Measurements from ENCODE around the gene CDK5. TPM values are rescaled to one million over a fixed set of nuclear protein-coding genes. Genes with fewer than 3 reads are reported as not detected.
"Not testable (repeated sequence)": the region's sequence is repeated elsewhere in the genome, so short reads cannot be mapped to it uniquely, and the experiment has no call there.

Gene CDK5
- total and polyA plus RNA-seq, 2 donors, result 8.9 to 19.8 TPM

DNA sequence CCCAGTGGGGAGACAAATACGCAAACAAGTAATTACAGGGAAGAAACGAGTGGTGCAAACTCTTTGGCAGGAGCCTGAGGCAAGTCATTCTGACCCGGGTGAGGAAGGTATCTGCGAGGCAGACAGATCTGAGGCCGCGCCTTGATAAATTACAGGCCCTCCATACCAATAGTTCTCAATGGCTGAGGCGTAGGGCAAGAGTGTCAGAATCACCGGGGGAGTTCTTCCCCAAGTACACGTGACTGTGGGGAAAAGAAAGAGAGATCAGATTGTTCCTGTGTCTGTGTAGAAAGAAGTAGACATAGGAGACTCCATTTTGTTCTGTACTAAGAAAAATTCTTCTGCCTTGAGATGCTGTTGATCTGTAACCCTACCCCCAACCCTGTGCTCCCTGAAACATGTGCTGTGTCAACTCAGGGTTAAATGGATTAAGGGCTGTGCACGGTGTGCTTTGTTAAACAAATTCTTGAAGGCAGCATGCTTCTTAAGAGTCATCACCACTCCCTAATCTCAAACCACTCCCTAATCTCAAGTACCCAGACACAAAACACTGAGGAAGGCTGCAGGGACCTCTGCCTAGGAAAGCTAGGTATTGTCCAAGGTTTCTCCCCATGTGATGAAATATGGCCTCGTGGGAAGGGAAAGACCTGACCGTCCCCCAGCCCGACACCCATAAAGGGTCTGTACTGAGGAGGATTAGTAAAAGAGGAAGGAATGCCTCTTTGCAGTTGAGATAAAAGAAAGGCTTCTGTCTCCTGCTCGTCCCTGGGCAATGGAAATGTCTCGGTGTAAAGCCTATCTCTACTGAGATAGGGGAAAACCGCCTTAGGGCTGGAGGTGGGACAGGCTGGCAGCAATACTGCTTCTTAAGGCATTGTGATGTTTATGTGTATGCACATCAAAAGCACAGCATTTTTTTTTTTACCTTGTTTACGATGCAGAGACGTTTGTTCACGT, 30.6 kb downstream of the CDK5 start:
- WGBS, result 53% methylated on average over 19 of the region's 19 CpGs
- H3K4me1 ChIP-seq (ENCODE audit: control insufficient read depth in 2 of 2, insufficient read depth in 2 of 2, low read length in 2 of 2), result peaks cover 9 to 15% of the 10 kb centered on the region in 2 donors
- H3K4me3 ChIP-seq (ENCODE audit: low read length in 2 of 2), result peak overlapping the region in 1 of 2 donors; percentile 86
- H3K27ac ChIP-seq (ENCODE audit: low read depth in 1 of 2, low read length in 1 of 2); H3K9me3 ChIP-seq (ENCODE audit: control insufficient read depth in 2 of 2, insufficient read depth in 1 of 2, low read length in 1 of 2); H3K36me3 ChIP-seq (ENCODE audit: control insufficient read depth in 2 of 2, insufficient read depth in 2 of 2, low read length in 1 of 2); DNase-seq (ENCODE audit: low read depth in 6 of 9, low spot score in 9 of 9): not testable (repeated sequence)
- peaks cover 0 to 46% of the 10 kb centered on the region in 2 donors for H3K27me3 ChIP-seq (ENCODE audit: control insufficient read depth in 2 of 2, insufficient read depth in 1 of 2, low read length in 1 of 2)

DNA sequence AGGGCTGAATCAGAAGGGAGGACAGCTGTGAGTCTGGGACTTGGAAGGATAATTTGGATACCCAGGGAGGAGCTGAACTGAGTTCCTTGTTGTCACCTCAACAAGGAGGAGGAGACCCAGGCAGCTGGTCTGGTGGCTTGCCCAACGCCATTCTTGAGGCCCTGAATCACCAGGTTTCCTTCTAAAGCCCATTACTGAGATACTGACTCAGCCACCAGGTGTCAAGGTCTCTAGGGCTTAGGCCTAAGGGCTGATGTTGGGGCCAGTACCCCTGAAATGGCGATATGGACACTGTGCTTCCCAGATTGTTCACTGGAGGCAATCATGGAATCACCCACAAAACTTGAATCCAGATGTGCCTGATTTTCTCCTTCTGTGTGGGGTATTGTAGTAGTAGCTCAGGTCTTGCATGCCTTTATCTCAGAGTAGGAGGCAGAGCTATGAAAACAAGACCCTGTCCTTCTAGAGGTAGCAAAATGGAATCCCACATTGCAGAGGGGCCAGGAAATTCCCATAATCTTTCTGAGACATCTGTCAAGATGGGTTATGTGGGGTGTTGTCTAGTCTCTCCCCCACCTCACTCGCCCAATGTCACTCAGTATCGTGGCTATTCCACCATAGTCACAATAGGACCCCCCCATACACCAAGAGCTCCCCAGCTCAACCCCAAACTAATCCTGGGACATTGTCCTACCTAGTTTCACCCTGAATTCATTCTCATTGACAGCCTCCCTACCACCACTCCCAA, 31.6 kb downstream of the CDK5 start:
- Histone ChIP-seq H3K4me1 (ENCODE audit: control insufficient read depth in 2 of 2, insufficient read depth in 2 of 2, low read length in 2 of 2) (peaks cover 9 to 15% of the 10 kb centered on the region in 2 donors), H3K9me3 (ENCODE audit: control insufficient read depth in 2 of 2, insufficient read depth in 1 of 2, low read length in 1 of 2) (no peaks in the 10 kb centered on the region), H3K36me3 (ENCODE audit: control insufficient read depth in 2 of 2, insufficient read depth in 2 of 2, low read length in 1 of 2) (peaks cover 0 to under 1% of the 10 kb centered on the region in 2 donors), H3K4me3 (ENCODE audit: low read length in 2 of 2) (no peak overlapping the region), H3K27me3 (ENCODE audit: control insufficient read depth in 2 of 2, insufficient read depth in 1 of 2, low read length in 1 of 2) (peaks cover 0 to 50% of the 10 kb centered on the region in 2 donors), H3K27ac (ENCODE audit: low read depth in 1 of 2, low read length in 1 of 2) (no peak overlapping the region)
- no peak for DNase-seq (ENCODE audit: low read depth in 6 of 9, low spot score in 9 of 9)
- WGBS, result 91% methylated on average over 4 of the region's 4 CpGs

DNA sequence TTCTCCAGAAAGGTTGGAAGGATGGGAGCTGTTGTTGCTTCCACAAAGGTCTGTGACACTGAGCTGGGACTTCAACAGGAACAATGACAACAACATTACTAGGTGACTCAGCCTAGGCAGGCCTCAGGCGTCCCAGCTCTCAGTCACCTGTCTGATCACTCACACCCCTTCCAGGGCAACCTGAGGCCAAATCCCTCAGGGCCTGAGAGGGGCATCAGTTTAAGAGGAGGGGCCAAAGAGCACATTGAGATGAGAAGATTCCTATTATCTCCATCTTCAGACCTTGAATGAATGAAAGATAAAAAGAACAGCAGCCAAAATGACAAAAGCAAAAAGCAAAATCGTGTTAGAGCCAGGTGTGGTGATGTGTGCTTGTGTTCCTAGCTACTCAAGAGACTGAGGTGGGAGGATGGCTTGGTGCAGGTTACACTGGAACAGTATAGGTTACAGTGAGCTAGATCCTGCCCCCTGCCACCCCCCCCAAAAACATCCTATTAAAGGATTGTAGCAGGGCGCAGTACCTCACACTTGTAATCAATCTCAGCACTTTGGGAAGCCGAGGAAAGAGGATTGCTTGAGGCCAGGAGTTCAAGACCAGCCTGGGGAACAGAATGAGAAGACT, 33.2 kb downstream of the CDK5 start, which contains the start of gene ATG9B:
TSS of gene ATG9B (minus strand) at position 60 of the 622 bp plus-strand sequence. CDS start 71 bp downstream, outside the sequence.
- H3K9me3 ChIP-seq (ENCODE audit: control insufficient read depth in 2 of 2, insufficient read depth in 1 of 2, low read length in 1 of 2), result peaks cover 0 to 3% of the 10 kb centered on the region in 2 donors
- H3K4me1 ChIP-seq (ENCODE audit: control insufficient read depth in 2 of 2, insufficient read depth in 2 of 2, low read length in 2 of 2), result peaks cover 9 to 15% of the 10 kb centered on the region in 2 donors
- H3K27me3 ChIP-seq (ENCODE audit: control insufficient read depth in 2 of 2, insufficient read depth in 1 of 2, low read length in 1 of 2), result peaks cover 4 to 66% of the 10 kb centered on the region in 2 donors
- no peaks in the 10 kb centered on the region for H3K36me3 ChIP-seq (ENCODE audit: control insufficient read depth in 2 of 2, insufficient read depth in 2 of 2, low read length in 1 of 2)
- WGBS, result 91% methylated on average over 4 of the region's 4 CpGs
- no peak within 1 kb of the TSS for H3K27ac ChIP-seq (ENCODE audit: low read depth in 1 of 2, low read length in 1 of 2)
- no peak for DNase-seq (ENCODE audit: low read depth in 6 of 9, low spot score in 9 of 9)
- no peak within 1 kb of the TSS for H3K4me3 ChIP-seq (ENCODE audit: low read length in 2 of 2)

DNA sequence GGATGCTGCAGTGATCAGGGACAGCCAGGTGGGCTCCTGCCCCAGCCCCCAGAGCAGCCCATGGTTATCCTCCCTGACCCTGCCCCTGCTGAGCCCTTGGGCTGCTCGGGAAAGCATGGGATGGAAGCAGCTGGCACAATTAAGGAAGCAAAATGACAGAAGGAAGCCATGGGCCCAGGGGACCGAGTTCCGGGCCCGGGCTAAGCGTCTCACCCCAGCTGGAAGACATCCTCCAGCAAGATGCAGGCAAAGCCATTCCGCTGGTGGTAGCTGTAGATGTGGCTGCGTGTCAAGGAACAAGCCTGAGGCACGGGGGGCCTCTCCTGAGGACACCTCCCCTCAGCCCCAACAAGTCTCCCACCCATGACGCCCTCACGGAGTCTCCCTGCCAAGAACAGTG, 34.5 kb downstream of the CDK5 start:
- peaks cover 0 to 10% of the 10 kb centered on the region in 2 donors for H3K9me3 ChIP-seq (ENCODE audit: control insufficient read depth in 2 of 2, insufficient read depth in 1 of 2, low read length in 1 of 2)
- H3K27me3 ChIP-seq (ENCODE audit: control insufficient read depth in 2 of 2, insufficient read depth in 1 of 2, low read length in 1 of 2), result peaks cover 16 to 78% of the 10 kb centered on the region in 2 donors
- H3K27ac ChIP-seq (ENCODE audit: low read depth in 1 of 2, low read length in 1 of 2), result no peak overlapping the region
- no peak overlapping the region for H3K4me3 ChIP-seq (ENCODE audit: low read length in 2 of 2)
- DNase-seq (ENCODE audit: low read depth in 6 of 9, low spot score in 9 of 9), result no peak
- WGBS, result 88% methylated on average over 10 of the region's 10 CpGs
- H3K36me3 ChIP-seq (ENCODE audit: control insufficient read depth in 2 of 2, insufficient read depth in 2 of 2, low read length in 1 of 2), result no peaks in the 10 kb centered on the region
- peaks cover 12 to 18% of the 10 kb centered on the region in 2 donors for H3K4me1 ChIP-seq (ENCODE audit: control insufficient read depth in 2 of 2, insufficient read depth in 2 of 2, low read length in 2 of 2)

DNA sequence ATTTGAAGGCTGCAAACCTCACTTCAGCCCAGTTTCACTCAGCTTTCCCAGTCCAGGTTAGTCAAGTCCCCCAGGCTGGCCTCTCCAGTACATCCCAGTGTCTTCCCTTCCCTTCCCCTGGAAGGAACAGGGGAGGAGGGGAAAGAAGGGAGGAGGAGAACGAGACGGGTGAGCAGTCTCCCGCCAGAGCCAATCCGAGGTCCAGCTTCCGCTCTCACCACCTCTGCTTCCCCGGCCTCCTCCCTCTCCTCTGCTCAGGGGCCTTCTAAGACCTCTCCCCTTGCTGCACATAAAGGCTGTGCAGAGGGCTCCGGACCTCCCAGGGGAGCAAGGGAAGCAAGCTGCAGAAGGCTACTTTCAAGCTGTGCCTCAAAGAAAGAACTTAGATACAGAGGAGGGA, 37.5 kb downstream of the CDK5 start:
- no peak overlapping the region for H3K4me3 ChIP-seq (ENCODE audit: low read length in 2 of 2)
- H3K27ac ChIP-seq (ENCODE audit: low read depth in 1 of 2, low read length in 1 of 2), result no peak overlapping the region
- no peak for DNase-seq (ENCODE audit: low read depth in 6 of 9, low spot score in 9 of 9)
- H3K9me3 ChIP-seq (ENCODE audit: control insufficient read depth in 2 of 2, insufficient read depth in 1 of 2, low read length in 1 of 2), result peaks cover 0 to 10% of the 10 kb centered on the region in 2 donors
- no peaks in the 10 kb centered on the region for H3K36me3 ChIP-seq (ENCODE audit: control insufficient read depth in 2 of 2, insufficient read depth in 2 of 2, low read length in 1 of 2)
- H3K4me1 ChIP-seq (ENCODE audit: control insufficient read depth in 2 of 2, insufficient read depth in 2 of 2, low read length in 2 of 2), result peaks cover 10 to 28% of the 10 kb centered on the region in 2 donors
- peaks cover 16 to 78% of the 10 kb centered on the region in 2 donors for H3K27me3 ChIP-seq (ENCODE audit: control insufficient read depth in 2 of 2, insufficient read depth in 1 of 2, low read length in 1 of 2)
- WGBS, result 74% methylated on average over 7 of the region's 7 CpGs

DNA sequence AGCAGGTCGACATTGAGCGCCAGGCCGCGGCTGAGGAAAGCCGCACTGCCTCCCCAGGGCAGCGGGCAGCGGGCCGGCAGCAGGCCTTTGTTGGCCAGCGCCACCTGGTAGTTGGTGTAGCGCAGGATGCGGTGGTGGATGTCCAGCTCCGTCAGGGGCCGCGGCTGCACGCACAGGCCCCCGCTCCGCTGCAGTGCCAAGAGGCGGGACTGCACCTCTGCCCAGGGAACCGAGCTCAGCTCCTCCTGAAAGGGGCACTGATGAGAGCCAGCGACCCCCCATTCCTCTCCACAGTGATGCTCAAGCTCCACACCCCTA, 38.6 kb downstream of the CDK5 start:
- no peak overlapping the region for H3K27ac ChIP-seq (ENCODE audit: low read depth in 1 of 2, low read length in 1 of 2)
- H3K36me3 ChIP-seq (ENCODE audit: control insufficient read depth in 2 of 2, insufficient read depth in 2 of 2, low read length in 1 of 2), result no peaks in the 10 kb centered on the region
- peaks cover 16 to 72% of the 10 kb centered on the region in 2 donors for H3K27me3 ChIP-seq (ENCODE audit: control insufficient read depth in 2 of 2, insufficient read depth in 1 of 2, low read length in 1 of 2)
- no peak for DNase-seq (ENCODE audit: low read depth in 6 of 9, low spot score in 9 of 9)
- peaks cover 0 to 11% of the 10 kb centered on the region in 2 donors for H3K9me3 ChIP-seq (ENCODE audit: control insufficient read depth in 2 of 2, insufficient read depth in 1 of 2, low read length in 1 of 2)
- WGBS, result 26% methylated on average over 20 of the region's 20 CpGs
- H3K4me3 ChIP-seq (ENCODE audit: low read length in 2 of 2), result peak overlapping the region in 1 of 2 donors; percentile 41
- H3K4me1 ChIP-seq (ENCODE audit: control insufficient read depth in 2 of 2, insufficient read depth in 2 of 2, low read length in 2 of 2), result peaks cover 10 to 39% of the 10 kb centered on the region in 2 donors

DNA sequence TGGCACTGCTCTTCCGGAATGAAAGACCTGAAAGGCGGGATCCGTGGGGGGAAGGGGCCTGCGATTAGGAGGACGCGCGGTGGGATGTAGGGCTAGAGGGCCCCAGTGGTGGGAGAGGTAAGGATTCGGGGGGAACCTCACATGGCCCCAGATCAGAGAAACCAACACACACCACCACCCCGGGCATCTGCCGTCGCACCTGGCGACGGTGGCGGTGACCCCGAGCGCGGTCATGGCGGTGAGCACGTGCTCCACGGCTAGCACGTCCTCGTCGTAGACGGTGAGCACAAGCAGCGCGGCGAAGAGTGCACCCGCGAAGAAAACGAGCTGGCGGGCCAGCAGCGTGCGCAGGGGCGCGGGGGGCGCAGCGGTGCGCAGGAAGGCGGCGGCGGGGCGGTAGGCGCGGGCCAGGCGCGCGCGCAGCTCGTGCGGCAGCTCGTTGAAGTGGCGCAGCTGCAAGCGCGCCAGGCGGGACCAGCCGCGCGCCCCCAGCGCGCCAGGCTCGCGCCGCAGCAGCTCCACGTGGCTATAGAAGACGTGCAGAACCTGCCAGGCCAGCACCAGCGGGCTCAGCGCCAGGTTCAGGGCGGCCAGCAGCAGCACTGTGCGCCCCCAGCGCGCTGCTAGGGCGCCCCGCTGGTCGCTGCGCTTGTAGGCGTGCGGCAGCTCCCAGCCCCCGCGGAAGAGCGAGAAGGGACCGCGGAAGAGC, 39.1 kb downstream of the CDK5 start:
- H3K4me3 ChIP-seq (ENCODE audit: low read length in 2 of 2), result peak overlapping the region in 1 of 2 donors; percentile 41
- H3K27me3 ChIP-seq (ENCODE audit: control insufficient read depth in 2 of 2, insufficient read depth in 1 of 2, low read length in 1 of 2), result peaks cover 16 to 73% of the 10 kb centered on the region in 2 donors
- peaks cover 0 to 15% of the 10 kb centered on the region in 2 donors for H3K9me3 ChIP-seq (ENCODE audit: control insufficient read depth in 2 of 2, insufficient read depth in 1 of 2, low read length in 1 of 2)
- H3K27ac ChIP-seq (ENCODE audit: low read depth in 1 of 2, low read length in 1 of 2), result no peak overlapping the region
- peak in 4 of 9 donors; percentile 49 to 68 (median 53) for DNase-seq (ENCODE audit: low read depth in 6 of 9, low spot score in 9 of 9)
- H3K36me3 ChIP-seq (ENCODE audit: control insufficient read depth in 2 of 2, insufficient read depth in 2 of 2, low read length in 1 of 2), result no peaks in the 10 kb centered on the region
- WGBS, result 2% methylated on average over 82 of the region's 82 CpGs
- H3K4me1 ChIP-seq (ENCODE audit: control insufficient read depth in 2 of 2, insufficient read depth in 2 of 2, low read length in 2 of 2), result peaks cover 10 to 44% of the 10 kb centered on the region in 2 donors

DNA sequence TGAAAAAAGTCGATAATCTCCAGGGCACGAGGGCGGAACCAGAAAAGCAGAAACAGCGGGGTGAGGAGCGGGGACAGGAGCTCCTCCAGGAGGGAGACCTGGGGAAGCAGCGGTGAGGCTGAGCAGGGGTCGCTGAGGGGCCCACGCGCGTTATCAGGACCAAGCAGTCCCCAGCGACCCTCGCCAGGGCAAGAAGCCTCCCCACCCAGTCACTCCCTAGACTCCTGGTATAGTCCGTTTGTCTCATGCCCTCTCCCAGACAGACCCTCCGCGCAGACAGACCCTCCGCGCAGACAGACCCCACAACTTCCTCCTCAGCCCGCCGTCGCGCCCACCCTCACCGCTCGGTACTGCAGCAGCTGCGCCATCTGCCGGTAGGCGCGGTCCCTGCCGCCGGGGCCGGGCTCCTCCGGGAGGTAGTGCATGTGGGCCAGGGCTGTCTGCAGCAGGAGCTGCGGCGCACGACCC, 39.7 kb downstream of the CDK5 start:
- WGBS, result 3% methylated on average over 34 of the region's 34 CpGs
- H3K27ac ChIP-seq (ENCODE audit: low read depth in 1 of 2, low read length in 1 of 2), result no peak overlapping the region
- H3K4me1 ChIP-seq (ENCODE audit: control insufficient read depth in 2 of 2, insufficient read depth in 2 of 2, low read length in 2 of 2), result peaks cover 12 to 50% of the 10 kb centered on the region in 2 donors

More for the DNA sequence above, 39.7 kb downstream of the CDK5 start:
- peak in 7 of 9 donors; percentile 57 to 87 (median 77) for DNase-seq (ENCODE audit: low read depth in 6 of 9, low spot score in 9 of 9)
- H3K4me3 ChIP-seq (ENCODE audit: low read length in 2 of 2), result peak overlapping the region; percentile 21 to 41
- peaks cover 21 to 73% of the 10 kb centered on the region in 2 donors for H3K27me3 ChIP-seq (ENCODE audit: control insufficient read depth in 2 of 2, insufficient read depth in 1 of 2, low read length in 1 of 2)
- peaks cover 0 to 19% of the 10 kb centered on the region in 2 donors for H3K9me3 ChIP-seq (ENCODE audit: control insufficient read depth in 2 of 2, insufficient read depth in 1 of 2, low read length in 1 of 2)
- H3K36me3 ChIP-seq (ENCODE audit: control insufficient read depth in 2 of 2, insufficient read depth in 2 of 2, low read length in 1 of 2), result no peaks in the 10 kb centered on the region

Measured in thymus (tissue), 11 donors.